SH-SY5Y (cell line): ENCODE data around the gene DYRK3.

ENCODE experiments used
- GATA2 ChIP-seq: IDR thresholded peaks from 2 replicates; pipeline ENCODE4 v1.6.1; 2011; ENCODE audit warnings: mild to moderate bottlenecking, low read depth, low read length
- GATA3 ChIP-seq: IDR thresholded peaks from 2 replicates; pipeline ENCODE4 v1.6.1; 2011; ENCODE audit warnings: low read depth, mild to moderate bottlenecking, low read length, moderate library complexity

GRCh38 chr1:206596319-206596666, 39.0 kb upstream of the DYRK3 start:
- TF ChIP-seq GATA3 (no peak), GATA2 (no peak)
